ENCODE results near the gene ARID3B.

ARID3B gene

DNA sequence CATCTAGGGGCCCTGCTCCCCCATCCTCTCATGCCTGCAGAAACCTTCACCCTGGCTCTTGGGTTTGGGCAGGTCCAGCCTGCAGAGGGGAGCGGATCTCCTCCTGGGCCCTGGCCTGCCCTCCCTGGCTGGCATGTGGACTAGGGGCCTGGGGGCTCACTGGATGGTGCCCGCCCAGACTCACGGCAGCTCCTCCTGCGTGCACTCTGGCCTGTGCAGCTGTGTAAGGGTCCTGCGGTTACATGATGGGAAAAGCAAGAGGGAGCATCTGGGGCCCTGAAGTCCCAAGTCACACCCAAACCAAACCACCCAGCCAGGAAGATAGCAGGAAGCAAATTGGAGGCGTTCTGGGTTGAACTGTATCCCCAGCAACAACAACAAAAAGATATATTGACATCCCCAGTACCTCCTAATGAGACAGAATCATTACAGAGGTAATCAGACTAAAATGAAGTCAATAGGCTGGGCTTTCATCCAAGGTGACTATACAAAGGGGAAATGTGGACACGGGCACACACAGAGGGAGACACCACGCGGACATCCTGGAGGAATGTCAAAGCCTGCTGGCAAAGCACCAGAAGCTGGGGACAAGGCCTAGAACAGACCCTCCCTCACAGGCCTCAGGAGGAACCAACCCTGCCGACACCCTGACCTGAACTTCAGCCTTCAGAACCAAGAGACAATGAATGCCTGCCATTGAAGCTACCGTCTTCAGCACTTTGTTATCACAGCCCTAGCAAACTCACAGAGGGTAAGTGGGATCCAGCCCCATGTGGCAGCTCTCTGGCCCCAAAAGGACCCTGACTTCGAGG lies 64.2 kb downstream of the ARID3B start:
- in situ Hi-C loops (cut with MboI; ENCODE audit: low sequenced_read_pairs, unreplicated experiment), result no loop called here
- DNase-seq (ENCODE audit: low spot score), result no peak

DNA sequence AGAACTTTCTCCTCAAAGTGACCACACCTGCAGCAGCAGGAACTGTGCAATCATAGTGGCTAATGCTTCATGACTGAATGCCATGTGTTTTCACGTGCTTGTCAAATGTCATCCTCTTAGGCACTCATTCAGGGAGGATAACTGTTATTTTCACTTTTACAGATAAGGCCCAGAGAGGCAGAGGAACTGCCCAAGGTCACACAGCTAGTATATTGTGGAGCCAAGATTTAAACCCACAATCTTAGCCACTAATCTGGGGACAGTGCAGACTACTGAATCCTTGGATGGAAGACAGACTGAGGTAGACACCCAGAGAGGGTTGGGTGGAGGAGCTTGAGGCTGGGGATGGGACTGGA lies 64.8 kb downstream of the ARID3B start:
- in situ Hi-C loops (cut with MboI; ENCODE audit: low sequenced_read_pairs, unreplicated experiment), result no loop called here
- TF ChIP-seq, protein P1, sequence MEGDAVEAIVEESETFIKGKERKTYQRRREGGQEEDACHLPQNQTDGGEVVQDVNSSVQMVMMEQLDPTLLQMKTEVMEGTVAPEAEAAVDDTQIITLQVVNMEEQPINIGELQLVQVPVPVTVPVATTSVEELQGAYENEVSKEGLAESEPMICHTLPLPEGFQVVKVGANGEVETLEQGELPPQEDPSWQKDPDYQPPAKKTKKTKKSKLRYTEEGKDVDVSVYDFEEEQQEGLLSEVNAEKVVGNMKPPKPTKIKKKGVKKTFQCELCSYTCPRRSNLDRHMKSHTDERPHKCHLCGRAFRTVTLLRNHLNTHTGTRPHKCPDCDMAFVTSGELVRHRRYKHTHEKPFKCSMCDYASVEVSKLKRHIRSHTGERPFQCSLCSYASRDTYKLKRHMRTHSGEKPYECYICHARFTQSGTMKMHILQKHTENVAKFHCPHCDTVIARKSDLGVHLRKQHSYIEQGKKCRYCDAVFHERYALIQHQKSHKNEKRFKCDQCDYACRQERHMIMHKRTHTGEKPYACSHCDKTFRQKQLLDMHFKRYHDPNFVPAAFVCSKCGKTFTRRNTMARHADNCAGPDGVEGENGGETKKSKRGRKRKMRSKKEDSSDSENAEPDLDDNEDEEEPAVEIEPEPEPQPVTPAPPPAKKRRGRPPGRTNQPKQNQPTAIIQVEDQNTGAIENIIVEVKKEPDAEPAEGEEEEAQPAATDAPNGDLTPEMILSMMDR (IDR thresholded peaks at IDR 0.05; ENCODE audit: borderline replicate concordance, control extremely low read depth, extremely low read depth, insufficient read depth, missing control alignments), result no peak
- DNase-seq (ENCODE audit: low spot score), result no peak

More for the DNA sequence above, 64.2 kb downstream of the ARID3B start:
- TF ChIP-seq, protein P1 (IDR thresholded peaks at IDR 0.05; ENCODE audit: borderline replicate concordance, control extremely low read depth, extremely low read depth, insufficient read depth, missing control alignments), result no peak

DNA sequence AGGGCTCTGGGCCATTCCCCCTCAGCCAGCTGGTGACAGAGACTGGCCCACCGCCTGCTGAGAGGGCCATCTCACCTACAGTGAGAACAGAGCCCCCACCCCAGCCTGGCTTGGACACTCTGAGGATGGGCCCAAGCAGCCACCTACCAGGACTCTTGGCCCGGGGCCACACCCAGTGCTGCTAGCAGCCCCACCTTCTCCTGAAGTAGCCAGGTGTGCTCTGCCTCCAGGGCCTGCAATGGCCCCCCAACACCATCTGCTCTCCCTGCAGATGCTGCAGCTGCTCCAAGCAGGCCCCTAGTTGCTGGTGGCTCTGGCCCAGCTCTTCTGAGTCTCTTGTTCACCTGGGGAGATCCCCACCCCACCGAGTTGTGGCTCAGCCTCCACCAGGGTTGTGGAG lies 67.8 kb downstream of the ARID3B start:
- no peak for DNase-seq (ENCODE audit: low spot score)
- TF ChIP-seq, protein P1 (IDR thresholded peaks at IDR 0.05; ENCODE audit: borderline replicate concordance, control extremely low read depth, extremely low read depth, insufficient read depth, missing control alignments), result no peak
- in situ Hi-C loops (cut with MboI; ENCODE audit: low sequenced_read_pairs, unreplicated experiment), result no loop called here

DNA sequence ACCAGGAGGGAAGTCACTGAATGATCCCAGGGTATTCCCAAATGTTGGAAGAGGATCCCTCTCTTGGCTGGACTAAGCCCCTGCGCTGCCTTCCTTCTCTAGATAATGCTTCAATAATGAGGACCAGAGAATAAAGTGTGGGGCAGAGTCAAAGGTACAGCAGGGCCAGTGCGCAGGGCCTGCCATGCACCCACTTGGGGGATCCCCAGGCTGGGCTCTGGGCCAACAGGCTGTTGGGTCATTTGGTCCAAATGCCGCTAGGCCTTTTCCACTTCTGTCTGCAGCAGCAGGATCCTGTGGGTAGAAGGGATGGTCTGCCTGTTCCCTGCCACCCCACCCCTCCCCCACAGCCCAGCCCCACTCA lies 68.9 kb downstream of the ARID3B start:
- in situ Hi-C loops (cut with MboI; ENCODE audit: low sequenced_read_pairs, unreplicated experiment), result no loop called here
- no peak for DNase-seq (ENCODE audit: low spot score)
- TF ChIP-seq, protein P1 (IDR thresholded peaks at IDR 0.05; ENCODE audit: borderline replicate concordance, control extremely low read depth, extremely low read depth, insufficient read depth, missing control alignments), result no peak

DNA sequence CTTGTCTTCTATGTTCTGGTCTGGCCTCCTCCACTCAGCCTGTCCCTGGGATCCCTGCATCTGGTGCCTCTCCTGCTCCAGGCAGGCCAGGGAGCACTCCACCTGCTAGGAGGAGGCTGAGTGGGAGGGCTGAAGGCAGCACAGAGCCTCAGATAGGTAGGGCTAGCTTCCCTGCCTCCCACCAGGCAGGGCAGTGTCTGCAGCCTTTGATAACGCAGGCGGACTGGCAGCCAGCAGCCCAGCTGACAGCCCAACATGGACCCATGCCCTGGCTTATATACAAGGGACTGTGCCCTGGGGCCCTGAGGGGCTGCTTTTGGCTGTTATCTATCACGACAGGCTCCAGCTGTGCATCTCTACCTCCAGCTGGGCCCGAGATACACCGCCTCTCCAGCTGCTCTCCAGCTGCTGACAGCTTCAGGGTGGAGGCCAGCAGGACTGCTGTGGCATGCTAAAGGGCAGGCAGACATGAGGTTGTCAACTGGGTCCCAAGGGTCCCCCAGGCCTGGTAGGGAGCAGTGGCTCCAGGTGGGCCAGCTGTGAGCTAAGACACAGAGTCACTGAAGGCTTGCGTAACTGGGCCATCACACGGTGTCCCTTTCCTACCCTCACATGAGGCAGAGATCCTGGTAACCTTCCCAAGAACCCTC lies 69.4 kb downstream of the ARID3B start:
- in situ Hi-C loops (cut with MboI; ENCODE audit: low sequenced_read_pairs, unreplicated experiment), result no loop called here
- DNase-seq (ENCODE audit: low spot score), result no peak
- TF ChIP-seq, protein P1 (IDR thresholded peaks at IDR 0.05; ENCODE audit: borderline replicate concordance, control extremely low read depth, extremely low read depth, insufficient read depth, missing control alignments), result no peak

DNA sequence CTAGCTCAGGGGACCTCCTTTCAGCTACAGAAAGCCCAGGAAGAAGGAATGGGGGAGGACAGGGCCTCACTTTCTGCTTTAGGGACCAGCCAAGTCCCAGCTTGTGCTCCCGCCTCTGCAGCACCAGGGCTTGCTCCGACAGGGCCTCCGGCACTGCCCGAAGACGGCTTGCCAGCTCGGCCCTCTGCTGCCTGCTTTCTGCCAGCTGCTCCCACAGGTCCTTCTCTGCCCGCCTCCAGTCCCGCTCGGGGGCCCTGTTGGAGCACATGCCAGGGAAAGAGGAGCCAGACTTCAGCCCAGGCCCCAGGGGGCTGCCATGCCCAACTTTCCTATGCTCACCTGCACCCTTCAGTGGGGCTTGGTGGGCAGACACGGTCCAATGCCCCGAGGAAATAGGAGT lies 70.3 kb downstream of the ARID3B start:
- TF ChIP-seq, protein P1 (IDR thresholded peaks at IDR 0.05; ENCODE audit: borderline replicate concordance, control extremely low read depth, extremely low read depth, insufficient read depth, missing control alignments), result no peak
- DNase-seq (ENCODE audit: low spot score), result no peak
- in situ Hi-C loops (cut with MboI; ENCODE audit: low sequenced_read_pairs, unreplicated experiment), result no loop called here
